ENCODE data around the gene MARCHF5. TPM values are rescaled to one million over a fixed set of nuclear protein-coding genes. Genes with fewer than 3 reads are reported as not detected.

MARCHF5 gene, protein sequence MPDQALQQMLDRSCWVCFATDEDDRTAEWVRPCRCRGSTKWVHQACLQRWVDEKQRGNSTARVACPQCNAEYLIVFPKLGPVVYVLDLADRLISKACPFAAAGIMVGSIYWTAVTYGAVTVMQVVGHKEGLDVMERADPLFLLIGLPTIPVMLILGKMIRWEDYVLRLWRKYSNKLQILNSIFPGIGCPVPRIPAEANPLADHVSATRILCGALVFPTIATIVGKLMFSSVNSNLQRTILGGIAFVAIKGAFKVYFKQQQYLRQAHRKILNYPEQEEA
- total RNA-seq: 48.9 and 49.9 TPM in 2 replicates
- long read RNA-seq, transcript MARCH5-201 (6 exons, 3,926 nt): major isoform, 127 of 145 reads
- long read RNA-seq, partial matches to known transcripts: 6 of 145 reads
- long read RNA-seq, other reads (novel, unspliced or antisense): 12 of 145 reads

DNA sequence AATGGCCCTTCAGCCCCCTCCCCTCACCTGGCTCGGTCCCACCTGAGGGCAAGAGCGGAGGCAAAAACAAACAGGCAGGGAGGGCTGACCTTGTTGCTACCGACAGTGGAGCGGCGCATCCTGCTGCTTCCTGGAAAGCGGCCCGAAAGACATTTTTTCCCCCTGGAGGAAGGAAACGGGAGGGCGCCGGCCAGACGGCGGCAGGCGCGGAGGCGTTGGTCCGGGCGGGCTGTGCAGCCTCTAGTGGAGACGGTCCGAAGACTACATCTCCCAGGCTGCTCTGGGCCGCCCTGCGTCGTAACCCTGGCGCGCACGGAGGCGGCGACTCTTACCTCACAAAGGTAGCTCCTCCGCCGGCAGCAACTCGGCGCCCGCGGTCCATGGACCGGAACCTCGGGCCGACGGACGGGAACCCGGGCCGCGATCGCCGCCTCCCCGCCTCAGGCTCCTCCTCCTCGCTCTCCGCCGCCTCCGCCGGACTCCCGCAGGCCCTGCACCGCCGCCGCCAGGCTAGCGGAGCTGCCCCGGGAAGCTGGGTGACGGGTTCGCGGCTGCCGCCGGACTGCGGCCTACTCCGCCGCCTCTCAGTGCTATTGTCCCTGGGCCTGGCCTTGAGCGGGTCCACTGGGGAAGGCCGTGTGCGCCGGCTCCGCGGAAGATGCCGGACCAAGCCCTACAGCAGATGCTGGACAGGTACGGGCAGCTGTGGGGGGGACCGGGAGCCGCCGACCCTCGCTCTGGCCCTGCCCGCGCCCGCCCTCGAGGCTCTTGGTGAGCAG, at the start of gene MARCHF5, which contains the start of gene CPEB3:
Gene MARCHF5, plus strand, starts transcription at position 331 of the 779 bp plus-strand sequence. Its CDS starts 328 bp downstream, at position 659.
Gene CPEB3, minus strand, starts transcription at position 242 of the 779 bp plus-strand sequence. CDS start 50,728 bp downstream, outside the sequence.
- H3K36me3 Mint-ChIP-seq (ENCODE audit: unreplicated experiment): peaks cover 3% of the 10 kb centered on the region
- TF ChIP-seq, protein P1, sequence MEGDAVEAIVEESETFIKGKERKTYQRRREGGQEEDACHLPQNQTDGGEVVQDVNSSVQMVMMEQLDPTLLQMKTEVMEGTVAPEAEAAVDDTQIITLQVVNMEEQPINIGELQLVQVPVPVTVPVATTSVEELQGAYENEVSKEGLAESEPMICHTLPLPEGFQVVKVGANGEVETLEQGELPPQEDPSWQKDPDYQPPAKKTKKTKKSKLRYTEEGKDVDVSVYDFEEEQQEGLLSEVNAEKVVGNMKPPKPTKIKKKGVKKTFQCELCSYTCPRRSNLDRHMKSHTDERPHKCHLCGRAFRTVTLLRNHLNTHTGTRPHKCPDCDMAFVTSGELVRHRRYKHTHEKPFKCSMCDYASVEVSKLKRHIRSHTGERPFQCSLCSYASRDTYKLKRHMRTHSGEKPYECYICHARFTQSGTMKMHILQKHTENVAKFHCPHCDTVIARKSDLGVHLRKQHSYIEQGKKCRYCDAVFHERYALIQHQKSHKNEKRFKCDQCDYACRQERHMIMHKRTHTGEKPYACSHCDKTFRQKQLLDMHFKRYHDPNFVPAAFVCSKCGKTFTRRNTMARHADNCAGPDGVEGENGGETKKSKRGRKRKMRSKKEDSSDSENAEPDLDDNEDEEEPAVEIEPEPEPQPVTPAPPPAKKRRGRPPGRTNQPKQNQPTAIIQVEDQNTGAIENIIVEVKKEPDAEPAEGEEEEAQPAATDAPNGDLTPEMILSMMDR (IDR thresholded peaks at IDR 0.05): peak; percentile 70
- H3K9me3 Mint-ChIP-seq (ENCODE audit: unreplicated experiment): no peaks in the 10 kb centered on the region
- H3K4me1 Mint-ChIP-seq (ENCODE audit: unreplicated experiment): peaks cover 21% of the 10 kb centered on the region
- H3K4me3 Mint-ChIP-seq (ENCODE audit: unreplicated experiment): peak within 1 kb of the TSS; percentile 85
- DNase-seq (ENCODE audit: extremely low spot score, unreplicated experiment): peak; percentile 98
- no peaks in the 10 kb centered on the region for H3K27me3 Mint-ChIP-seq (ENCODE audit: unreplicated experiment)
- H3K27ac Mint-ChIP-seq (ENCODE audit: unreplicated experiment): peak within 1 kb of the TSS; percentile 90

GRCh38 chr10:92241501-92241900, 49.5 kb upstream of the MARCHF5 start:
- no peaks in the 10 kb centered on the region for H3K27me3 Mint-ChIP-seq (ENCODE audit: unreplicated experiment)
- peak overlapping the region; percentile 83 for H3K4me3 Mint-ChIP-seq (ENCODE audit: unreplicated experiment)
- peaks cover 37% of the 10 kb centered on the region for H3K4me1 Mint-ChIP-seq (ENCODE audit: unreplicated experiment)
- TF ChIP-seq, protein P1 (IDR thresholded peaks at IDR 0.05): no peak
- H3K36me3 Mint-ChIP-seq (ENCODE audit: unreplicated experiment): peaks cover 9% of the 10 kb centered on the region
- H3K9me3 Mint-ChIP-seq (ENCODE audit: unreplicated experiment): no peaks in the 10 kb centered on the region
- DNase-seq (ENCODE audit: extremely low spot score, unreplicated experiment): no peak
- H3K27ac Mint-ChIP-seq (ENCODE audit: unreplicated experiment): peak overlapping the region; percentile 92

DNA sequence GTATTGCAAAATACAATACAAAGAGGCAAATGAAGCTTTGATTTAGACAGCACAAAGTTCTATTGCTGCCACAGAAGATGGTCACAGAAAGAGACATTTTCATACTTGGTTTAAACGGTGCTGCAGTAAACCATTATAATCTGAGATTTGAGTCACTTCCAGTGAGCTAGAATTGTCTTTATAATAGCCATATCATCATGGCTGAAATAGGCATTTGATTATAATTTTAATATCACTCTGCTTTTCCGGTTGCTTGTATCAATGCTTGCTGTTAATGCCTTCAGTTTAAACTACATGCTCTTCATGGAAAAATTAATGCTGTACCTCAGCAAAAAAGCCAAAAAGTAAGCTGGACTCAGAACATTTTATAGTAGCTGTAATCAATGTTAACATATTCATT, 48.6 kb upstream of the MARCHF5 start:
- Mint-ChIP-seq H3K9me3 (ENCODE audit: unreplicated experiment) (no peaks in the 10 kb centered on the region), H3K27ac (ENCODE audit: unreplicated experiment) (no peak overlapping the region), H3K4me3 (ENCODE audit: unreplicated experiment) (peak overlapping the region; percentile 76), H3K36me3 (ENCODE audit: unreplicated experiment) (peaks cover 9% of the 10 kb centered on the region), H3K27me3 (ENCODE audit: unreplicated experiment) (no peaks in the 10 kb centered on the region), H3K4me1 (ENCODE audit: unreplicated experiment) (peaks cover 37% of the 10 kb centered on the region)
- TF ChIP-seq, protein P1 (IDR thresholded peaks at IDR 0.05): no peak
- DNase-seq (ENCODE audit: extremely low spot score, unreplicated experiment): no peak

DNA sequence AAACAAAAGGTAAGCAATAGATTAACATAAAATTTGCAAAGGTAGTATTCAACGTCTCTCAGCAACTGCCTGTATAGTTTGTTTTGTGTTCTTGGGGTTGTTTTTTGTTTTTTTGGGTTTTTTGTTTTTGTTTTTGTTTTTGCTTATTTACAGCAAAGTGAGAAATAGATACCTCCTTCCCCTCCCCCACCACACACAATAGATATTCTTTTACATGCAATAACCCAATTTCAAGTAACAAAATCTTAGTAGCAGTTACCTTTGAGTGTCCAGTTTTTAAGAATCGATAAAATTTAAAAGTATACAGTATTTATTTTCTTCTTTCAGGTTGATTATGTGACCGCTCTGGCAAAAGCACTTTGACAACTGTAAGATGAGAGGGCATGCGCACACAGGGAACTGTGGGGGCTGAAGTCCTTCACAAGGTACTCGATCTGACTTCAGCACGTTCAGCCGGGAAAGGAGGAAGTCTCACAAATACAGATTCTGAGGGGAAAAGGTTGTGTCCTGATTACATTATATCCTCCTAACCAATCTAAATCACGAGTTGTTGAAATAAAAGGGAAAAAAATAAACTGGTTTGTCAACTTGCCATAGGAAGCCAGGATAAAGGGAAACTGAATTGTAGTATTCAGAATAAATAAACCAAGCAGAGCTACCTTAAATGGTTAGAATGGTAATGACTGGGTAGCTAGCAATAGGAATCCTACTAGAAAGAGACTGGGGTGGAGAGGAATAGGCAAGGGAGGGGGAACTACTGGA, 47.9 kb upstream of the MARCHF5 start:
- TF ChIP-seq, protein P1 (IDR thresholded peaks at IDR 0.05): no peak
- Mint-ChIP-seq H3K27me3 (ENCODE audit: unreplicated experiment) (no peaks in the 10 kb centered on the region), H3K36me3 (ENCODE audit: unreplicated experiment) (peaks cover 1% of the 10 kb centered on the region), H3K4me3 (ENCODE audit: unreplicated experiment) (peak overlapping the region; percentile 76), H3K27ac (ENCODE audit: unreplicated experiment) (peak overlapping the region; percentile 69), H3K9me3 (ENCODE audit: unreplicated experiment) (no peaks in the 10 kb centered on the region), H3K4me1 (ENCODE audit: unreplicated experiment) (peaks cover 34% of the 10 kb centered on the region)
- no peak for DNase-seq (ENCODE audit: extremely low spot score, unreplicated experiment)
